ENCODE results near the gene FAM89B. TPM values are rescaled to one million over a fixed set of nuclear protein-coding genes. Genes with fewer than 3 reads are reported as not detected.

Gene FAM89B
- total RNA-seq, 1 experiment from 2014 or later = 40.0 TPM

GRCh38 chr11:65588199-65589054, 16.1 kb downstream of the FAM89B start:
- peak; percentile 51 for DNase-seq (ENCODE audit: low read depth)

GRCh38 chr11:65589444-65590239, 17.3 kb downstream of the FAM89B start:
- DNase-seq (ENCODE audit: low read depth) = no peak

- no peak for DNase-seq (ENCODE audit: low read depth)
Measured at GRCh38 chr11:65590240-65590738, 18.0 kb downstream of the FAM89B start.

GRCh38 chr11:65591939-65592857, 19.9 kb downstream of the FAM89B start:
- no peak for DNase-seq (ENCODE audit: low read depth)

- DNase-seq (ENCODE audit: low read depth) = no peak
Measured at GRCh38 chr11:65592858-65593517, 20.6 kb downstream of the FAM89B start.

- no peak for DNase-seq (ENCODE audit: low read depth)
Measured at GRCh38 chr11:65593518-65594414, 21.4 kb downstream of the FAM89B start.

GRCh38 chr11:65595131-65595530, 22.8 kb downstream of the FAM89B start:
- no peak for DNase-seq (ENCODE audit: low read depth)

- no peak for DNase-seq (ENCODE audit: low read depth)
Measured at GRCh38 chr11:65595543-65596281, 23.4 kb downstream of the FAM89B start, which contains the start of gene KCNK7. KCNK7 (minus strand) TSS chr11:65595800; CDS start chr11:65595772, 28 bp downstream.

GRCh38 chr11:65596520-65596919, 24.2 kb downstream of the FAM89B start:
- DNase-seq (ENCODE audit: low read depth) = no peak

- DNase-seq (ENCODE audit: low read depth) = no peak
Measured at GRCh38 chr11:65598258-65598699, 25.9 kb downstream of the FAM89B start.

- no peak for DNase-seq (ENCODE audit: low read depth)
Measured at GRCh38 chr11:65599216-65599954, 27.0 kb downstream of the FAM89B start.

- no peak for DNase-seq (ENCODE audit: low read depth)
Measured at GRCh38 chr11:65599955-65600246, 27.6 kb downstream of the FAM89B start.

GRCh38 chr11:65604258-65604657, 31.9 kb downstream of the FAM89B start:
- DNase-seq (ENCODE audit: low read depth) = no peak

GRCh38 chr11:65606876-65607613, 34.7 kb downstream of the FAM89B start:
- no peak for DNase-seq (ENCODE audit: low read depth)

GRCh38 chr11:65607614-65608426, 35.5 kb downstream of the FAM89B start:
- DNase-seq (ENCODE audit: low read depth) = no peak

GRCh38 chr11:65609229-65609628, 36.9 kb downstream of the FAM89B start:
- no peak for DNase-seq (ENCODE audit: low read depth)

- no peak for DNase-seq (ENCODE audit: low read depth)
Measured at GRCh38 chr11:65609665-65610064, 37.3 kb downstream of the FAM89B start.

Data from M059J (cell line).